ENCODE results near the gene PPAT. TPM values are rescaled to one million over a fixed set of nuclear protein-coding genes. Genes with fewer than 3 reads are reported as not detected.

Gene PPAT
- total RNA-seq, 4 donors from 2014 or later: 2.8 to 22.1 (median 5.5) TPM

- DNase-seq (ENCODE audit: low spot score) (peak; percentile 85), ATAC-seq (ENCODE audit: low FRiP score) (peak; percentile 99)
- peak in 1 of 3 donors; percentile 3 for TF ChIP-seq CTCF (IDR thresholded peaks at IDR 0.05)
These were observed 48.1 kb downstream of the PPAT start, which contains the start of gene AASDH for GRCh38 chr4:56387023-56388001. Gene AASDH, minus strand, starts transcription at chr4:56387491. Its CDS starts 3,192 bp downstream, at chr4:56384299.

- DNase-seq (ENCODE audit: low spot score) (no peak), ATAC-seq (ENCODE audit: low FRiP score) (no peak)
- TF ChIP-seq CTCF (IDR thresholded peaks at IDR 0.05): no peak
These were observed 49.3 kb downstream of the PPAT start for GRCh38 chr4:56386091-56386490.

- ATAC-seq (ENCODE audit: low FRiP score) (no peak), DNase-seq (ENCODE audit: low spot score) (no peak)
- no peak for TF ChIP-seq CTCF (IDR thresholded peaks at IDR 0.05)
These were observed 60.0 kb downstream of the PPAT start for GRCh38 chr4:56375458-56375857.

- ATAC-seq (ENCODE audit: low FRiP score): no peak
- no peak for TF ChIP-seq CTCF (IDR thresholded peaks at IDR 0.05)
- DNase-seq (ENCODE audit: low spot score): no peak
These were observed 60.5 kb downstream of the PPAT start for GRCh38 chr4:56374956-56375355.

GRCh38 chr4:56372774-56373173 is 62.6 kb downstream of the PPAT start:
- ATAC-seq (ENCODE audit: low FRiP score) (no peak), DNase-seq (ENCODE audit: low spot score) (no peak)
- no peak for TF ChIP-seq CTCF (IDR thresholded peaks at IDR 0.05)

- TF ChIP-seq CTCF (IDR thresholded peaks at IDR 0.05): no peak
- no peak for DNase-seq (ENCODE audit: low spot score)
- ATAC-seq (ENCODE audit: low FRiP score): no peak
These were observed 63.8 kb downstream of the PPAT start for GRCh38 chr4:56371426-56372220.

Measured in omental fat pad (tissue), 4 donors.